Measurements from ENCODE around the gene GDPD5. TPM values are rescaled to one million over a fixed set of nuclear protein-coding genes. Genes with fewer than 3 reads are reported as not detected.

GDPD5 gene
- polyA plus RNA-seq, 1 experiment, result 7.7 TPM

- TF ChIP-seq, protein P1, sequence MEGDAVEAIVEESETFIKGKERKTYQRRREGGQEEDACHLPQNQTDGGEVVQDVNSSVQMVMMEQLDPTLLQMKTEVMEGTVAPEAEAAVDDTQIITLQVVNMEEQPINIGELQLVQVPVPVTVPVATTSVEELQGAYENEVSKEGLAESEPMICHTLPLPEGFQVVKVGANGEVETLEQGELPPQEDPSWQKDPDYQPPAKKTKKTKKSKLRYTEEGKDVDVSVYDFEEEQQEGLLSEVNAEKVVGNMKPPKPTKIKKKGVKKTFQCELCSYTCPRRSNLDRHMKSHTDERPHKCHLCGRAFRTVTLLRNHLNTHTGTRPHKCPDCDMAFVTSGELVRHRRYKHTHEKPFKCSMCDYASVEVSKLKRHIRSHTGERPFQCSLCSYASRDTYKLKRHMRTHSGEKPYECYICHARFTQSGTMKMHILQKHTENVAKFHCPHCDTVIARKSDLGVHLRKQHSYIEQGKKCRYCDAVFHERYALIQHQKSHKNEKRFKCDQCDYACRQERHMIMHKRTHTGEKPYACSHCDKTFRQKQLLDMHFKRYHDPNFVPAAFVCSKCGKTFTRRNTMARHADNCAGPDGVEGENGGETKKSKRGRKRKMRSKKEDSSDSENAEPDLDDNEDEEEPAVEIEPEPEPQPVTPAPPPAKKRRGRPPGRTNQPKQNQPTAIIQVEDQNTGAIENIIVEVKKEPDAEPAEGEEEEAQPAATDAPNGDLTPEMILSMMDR (IDR thresholded peaks at IDR 0.05; ENCODE audit: insufficient read depth, low read depth, low read length), result no peak
- peak; percentile 98 for DNase-seq (ENCODE audit: low read depth)
- ChIA-PET CTCF (interaction anchor here (0.9 to 3.0 kb wide), 6 partner anchors 10 to 111 kb away, joined by 3 to 11 read pairs (median 4); partner anchors contain the start of gene GDPD5), POLR2A (interaction anchor here (0.5 to 1.4 kb wide), 2 partner anchors 31 to 64 kb away, joined by 3 to 4 read pairs; no protein-coding TSS in a partner anchor)
- Histone ChIP-seq H3K4me3 (ENCODE audit: low read depth, low read length) (no peak overlapping the region), H3K27me3 (ENCODE audit: control insufficient read depth, insufficient read depth, low read length) (0 out of 2 replicates have a peak, but pooled peaks cover 1% of the 10 kb centered on the region), H3K36me3 (ENCODE audit: control insufficient read depth, insufficient read depth, low read length) (no peaks in the 10 kb centered on the region; the same call in 1 of the 2 replicates)
Observed at GRCh38 chr11:75499423-75500190, 26.1 kb downstream of the GDPD5 start.

DNA sequence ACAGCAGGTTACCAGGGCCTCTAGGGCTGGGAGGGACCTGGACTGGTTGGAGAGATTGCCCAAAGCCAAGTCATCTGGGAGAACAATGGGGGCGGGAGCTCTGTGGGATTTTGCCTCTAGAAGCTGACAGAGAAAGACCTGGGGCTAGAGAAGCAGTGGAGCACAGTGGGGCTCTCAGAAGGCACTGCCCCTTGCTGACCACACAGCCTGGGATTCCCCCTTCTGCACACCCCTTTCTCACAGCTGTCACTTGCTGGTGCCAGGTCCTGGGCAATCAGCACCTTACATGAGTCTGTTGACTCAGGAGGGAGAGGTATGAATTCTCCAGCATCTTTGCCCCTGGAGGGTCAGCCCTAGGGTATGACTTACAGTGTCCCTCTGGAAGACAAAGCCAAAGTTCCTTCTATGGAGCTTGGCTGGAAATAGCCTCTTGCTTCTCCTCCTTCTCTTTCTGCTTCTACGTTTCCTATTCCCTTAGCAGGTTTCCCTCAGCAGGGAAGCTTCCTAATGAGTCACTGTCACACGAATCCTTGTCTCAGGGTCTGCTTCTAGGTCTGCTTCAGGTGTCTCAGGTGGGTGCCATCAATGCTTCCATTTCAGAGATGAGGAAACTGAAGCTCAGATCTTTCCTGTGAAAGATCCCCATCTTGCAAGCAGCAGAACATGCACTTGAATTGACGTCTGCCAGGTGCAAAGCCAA is 27.0 kb downstream of the GDPD5 start:
- CTCF ChIA-PET, result interaction anchor here (0.9 to 3.0 kb wide), 6 partner anchors 9 to 110 kb away, joined by 3 to 11 read pairs (median 4); partner anchors contain the start of gene GDPD5

DNA sequence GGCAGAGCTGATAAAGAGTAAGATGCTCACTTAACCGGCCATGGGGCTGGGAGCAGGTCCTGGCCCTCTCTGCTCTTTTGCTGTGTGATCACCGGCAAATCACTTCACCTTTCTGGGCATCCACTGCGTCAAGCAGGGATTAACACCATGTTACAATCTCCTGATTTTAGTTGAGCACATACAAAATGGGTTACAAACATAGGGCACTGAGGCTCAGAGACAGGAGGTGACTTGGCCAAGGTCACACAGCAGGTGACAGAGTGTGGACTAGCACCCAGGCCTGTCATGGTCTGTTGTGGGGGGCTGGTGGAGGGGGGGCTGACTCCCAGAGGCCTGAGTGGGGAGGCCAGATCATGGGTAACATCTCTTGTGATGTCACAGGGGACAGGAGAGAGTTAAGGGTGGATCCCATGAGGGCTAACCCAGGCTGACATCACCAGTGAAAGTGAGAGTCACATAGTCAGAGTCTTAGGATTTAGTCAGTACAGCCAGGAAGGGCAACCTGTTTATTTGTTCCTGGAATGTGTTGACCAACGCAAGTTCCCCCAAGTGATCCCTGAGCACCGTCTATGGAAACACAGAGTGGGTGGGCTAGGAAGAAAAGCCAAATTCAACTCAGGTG is 27.8 kb downstream of the GDPD5 start:
- H3K36me3 ChIP-seq (ENCODE audit: control insufficient read depth, insufficient read depth, low read length), result no peaks in the 10 kb centered on the region
- CTCF ChIA-PET, result interaction anchor here (2.1 to 3.0 kb wide), 2 partner anchors 8 to 53 kb away, joined by 8 to 11 read pairs; no protein-coding TSS in a partner anchor
- POLR2A ChIA-PET, result interaction anchor here (0.7 kb wide), 1 partner anchor 24 kb away, joined by 3 read pairs; no protein-coding TSS in a partner anchor

More for the DNA sequence above, 27.0 kb downstream of the GDPD5 start:
- Histone ChIP-seq H3K4me3 (ENCODE audit: low read depth, low read length) (no peak overlapping the region), H3K36me3 (ENCODE audit: control insufficient read depth, insufficient read depth, low read length) (no peaks in the 10 kb centered on the region; the same call in 1 of the 2 replicates), H3K27me3 (ENCODE audit: control insufficient read depth, insufficient read depth, low read length) (0 out of 2 replicates have a peak, but pooled peaks cover 1% of the 10 kb centered on the region)
- TF ChIP-seq, protein P1 (IDR thresholded peaks at IDR 0.05; ENCODE audit: insufficient read depth, low read depth, low read length), result no peak
- POLR2A ChIA-PET, result interaction anchor here (0.7 to 1.4 kb wide), 4 partner anchors 23 to 63 kb away, joined by 3 to 6 read pairs (median 3); partner anchors contain the start of genes GDPD5 and SERPINH1
- DNase-seq (ENCODE audit: low read depth), result peak; percentile 19

GRCh38 chr11:75496305-75496752 is 29.4 kb downstream of the GDPD5 start:
- no peak overlapping the region for H3K4me3 ChIP-seq (ENCODE audit: low read depth, low read length)
- H3K27me3 ChIP-seq (ENCODE audit: control insufficient read depth, insufficient read depth, low read length), result no peaks in the 10 kb centered on the region
- no peak for DNase-seq (ENCODE audit: low read depth)
- TF ChIP-seq, protein P1 (IDR thresholded peaks at IDR 0.05; ENCODE audit: insufficient read depth, low read depth, low read length), result no peak
- H3K36me3 ChIP-seq (ENCODE audit: control insufficient read depth, insufficient read depth, low read length), result no peaks in the 10 kb centered on the region
- ChIA-PET POLR2A (no interaction called here), CTCF (interaction anchor here (0.5 to 1.1 kb wide), 2 partner anchors 26 to 226 kb away, joined by 3 read pairs; no protein-coding TSS in a partner anchor)

More for the DNA sequence above, 27.8 kb downstream of the GDPD5 start:
- no peak overlapping the region for H3K4me3 ChIP-seq (ENCODE audit: low read depth, low read length)
- no peak for DNase-seq (ENCODE audit: low read depth)
- H3K27me3 ChIP-seq (ENCODE audit: control insufficient read depth, insufficient read depth, low read length), result no peaks in the 10 kb centered on the region
- TF ChIP-seq, protein P1 (IDR thresholded peaks at IDR 0.05; ENCODE audit: insufficient read depth, low read depth, low read length), result no peak

Measured in BJ (cell line).